Tongue (tissue), 2 donors: ENCODE measurements around the gene FGFR2. TPM values are rescaled to one million over a fixed set of nuclear protein-coding genes. Genes with fewer than 3 reads are reported as not detected.

Experiments
- DNase-seq: peaks from one replicate; pipeline ENCODE4 v3.0.0-alpha.2; 2015
- total RNA-seq: library from RNA; depleted of rRNA; stranded (reverse); fragments of >200 nt; gene quantifications from one replicate; pipeline ENCODE4 v1.2.3, GENCODE V29; 2014

The FGFR2 gene
- total RNA-seq, 1 donor from 2014 or later = 50.6 TPM

DNA sequence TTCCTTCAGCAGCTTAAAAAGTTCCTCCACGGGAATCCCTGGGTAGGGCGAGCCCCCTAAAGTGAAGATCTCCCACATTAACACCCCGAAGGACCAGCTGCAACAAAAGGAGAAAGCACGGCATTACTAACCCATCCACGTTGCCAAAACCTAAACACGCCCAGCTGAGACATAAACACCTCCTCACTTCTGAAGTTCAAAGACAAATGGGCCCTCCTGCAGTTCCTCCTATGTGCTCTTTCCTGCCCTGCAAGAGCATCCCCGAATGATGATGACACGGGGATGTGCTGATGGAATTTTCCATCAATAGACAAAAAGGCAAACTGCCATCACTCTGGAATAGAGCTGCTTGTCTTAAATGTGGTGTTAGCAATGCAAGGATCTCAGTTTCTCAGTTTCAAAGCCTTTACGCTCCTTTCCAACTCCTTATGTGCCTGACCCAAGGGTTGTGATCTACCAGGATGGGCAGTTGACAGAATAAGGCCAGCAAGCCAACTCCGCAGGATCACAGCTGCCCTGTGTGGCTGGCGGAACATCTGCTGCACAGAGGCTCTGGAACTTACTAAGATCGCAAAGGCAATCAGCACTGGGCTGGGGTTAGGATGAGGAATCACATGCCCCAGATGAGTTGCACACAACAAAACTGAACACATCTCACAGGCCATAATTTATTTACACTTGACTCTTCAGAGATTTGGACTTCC, 112.7 kb downstream of the FGFR2 start:
- no peak for DNase-seq

DNA sequence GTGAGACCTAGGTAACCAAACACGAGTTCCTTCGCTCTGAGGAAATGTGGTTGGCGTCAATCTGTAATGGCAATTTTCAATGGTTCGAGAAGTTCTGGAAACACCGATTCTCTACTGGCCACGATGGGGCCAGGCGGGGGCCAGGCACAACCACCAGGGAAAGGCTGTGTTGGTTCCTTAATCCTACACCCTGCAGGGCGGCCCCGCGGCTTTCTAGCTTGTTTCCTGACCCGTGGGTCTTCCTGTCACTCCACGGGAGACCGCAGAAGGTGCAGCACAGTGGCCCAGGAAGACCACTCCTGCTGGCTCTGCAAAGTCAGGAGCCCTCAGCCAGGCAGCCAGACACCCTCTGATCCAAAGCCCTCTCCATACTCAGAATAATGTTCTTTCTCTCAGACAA, 113.4 kb downstream of the FGFR2 start:
- DNase-seq = no peak

DNA sequence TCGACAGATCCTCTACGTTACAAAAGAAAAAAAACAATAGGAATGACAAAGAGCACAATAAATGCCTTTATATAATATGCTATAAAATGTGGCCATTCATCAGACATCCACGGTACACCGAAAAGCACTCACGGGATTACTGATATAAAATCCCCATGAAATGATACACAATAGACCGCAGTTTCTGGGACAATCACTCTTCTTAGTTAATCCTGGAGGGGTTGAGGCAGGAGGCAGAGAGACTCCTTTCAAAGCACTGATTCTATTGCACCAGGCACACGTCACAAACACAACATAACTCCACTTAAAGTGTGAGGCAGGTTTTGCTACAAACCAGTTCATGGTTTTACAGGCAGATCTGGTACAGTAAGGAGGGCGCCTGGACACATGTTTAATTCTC, 113.8 kb downstream of the FGFR2 start:
- no peak for DNase-seq

DNA sequence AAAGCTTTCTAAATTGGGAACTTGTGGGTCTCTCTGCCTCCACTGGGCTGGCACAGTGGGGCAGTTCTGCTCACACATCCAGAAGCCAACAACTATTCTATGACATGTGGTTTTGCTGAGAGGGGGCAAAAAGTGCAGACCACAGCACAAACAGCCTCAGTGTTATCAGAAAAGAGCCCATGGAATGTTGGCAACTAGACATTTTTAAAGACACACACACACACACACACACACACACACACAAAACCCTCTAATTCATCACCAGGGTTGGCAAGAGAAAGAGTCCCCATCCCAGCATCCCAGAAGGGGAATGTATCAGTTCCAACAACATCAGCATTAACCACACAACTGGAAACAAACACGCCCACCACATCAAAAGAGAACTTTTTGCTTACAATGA, 117.1 kb downstream of the FGFR2 start:
- no peak for DNase-seq

DNA sequence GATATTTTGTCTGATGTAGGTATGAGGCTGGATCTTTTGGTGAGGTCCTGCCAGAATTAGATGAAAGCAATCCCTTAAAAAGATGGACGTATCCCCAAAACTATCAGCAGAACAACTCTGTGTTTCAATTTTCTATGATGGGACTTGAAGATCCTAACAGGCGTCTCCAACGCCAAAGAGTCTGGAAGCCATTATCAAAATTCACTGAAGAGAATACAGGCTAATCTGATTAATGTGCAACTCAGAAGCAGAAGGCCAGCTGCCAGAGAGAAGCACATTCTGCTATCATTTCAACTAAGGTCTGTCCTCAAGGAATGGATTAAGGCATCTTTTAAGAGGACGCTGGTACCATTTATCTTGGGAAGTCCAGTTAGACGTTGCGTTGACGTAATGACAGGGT, 119.7 kb downstream of the FGFR2 start:
- no peak for DNase-seq

DNA sequence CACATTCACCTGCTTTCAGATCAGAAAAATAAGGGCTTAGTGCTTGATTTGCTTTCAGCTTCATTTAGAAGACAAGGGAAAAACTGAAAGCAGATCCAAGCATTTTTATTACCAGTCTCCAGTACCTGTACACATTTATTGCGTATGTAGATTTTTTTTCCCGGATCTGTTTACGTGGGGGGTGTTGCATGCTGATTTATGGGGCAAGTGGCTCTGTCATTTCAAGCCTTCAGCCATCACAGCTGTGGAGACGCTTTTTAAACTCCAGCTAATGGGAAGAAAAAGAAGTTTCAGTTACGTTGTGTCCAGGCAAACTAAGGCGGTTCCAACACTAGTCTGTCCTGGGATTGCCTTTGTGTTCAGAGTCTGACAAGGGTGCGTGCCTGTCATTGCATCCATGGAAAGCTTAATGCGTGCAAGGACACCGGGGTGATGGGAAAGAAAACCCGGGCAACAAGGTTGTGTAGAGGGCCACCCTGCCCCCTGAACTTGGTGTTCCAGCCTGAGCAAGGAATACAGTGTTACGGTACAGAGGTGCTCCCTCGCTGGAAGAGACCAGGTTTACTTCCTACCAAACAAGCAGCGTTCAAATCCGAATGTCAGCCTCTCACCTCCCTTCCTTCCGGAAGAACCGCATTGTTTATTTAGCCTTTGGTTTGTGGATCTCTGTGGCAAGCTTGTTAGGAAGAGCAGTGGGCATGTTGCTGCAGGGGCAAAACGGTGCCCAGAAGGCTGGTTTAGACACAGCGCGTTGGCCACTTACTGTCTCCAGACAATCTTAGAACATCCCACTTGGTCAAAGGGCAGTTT, 128.2 kb downstream of the FGFR2 start:
- no peak for DNase-seq

DNA sequence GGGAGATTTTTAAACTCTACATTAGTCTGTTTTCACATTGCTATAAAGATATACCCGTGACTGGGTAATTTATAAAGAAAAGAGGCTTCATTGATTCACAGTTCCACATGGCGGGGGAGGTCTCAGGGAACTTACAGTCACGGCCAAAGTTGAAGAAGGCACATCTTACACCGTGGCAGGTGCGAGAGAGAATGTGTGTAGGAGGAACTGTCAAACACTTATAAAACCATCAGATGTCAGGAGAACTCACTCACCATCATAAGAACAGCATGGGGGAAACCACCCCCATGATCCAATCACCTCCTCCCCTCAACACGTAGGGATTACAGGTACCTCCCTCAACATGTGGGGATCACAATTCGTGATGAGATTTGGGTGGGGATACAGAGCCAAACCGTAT, 129.5 kb downstream of the FGFR2 start:
- DNase-seq = no peak

- DNase-seq = no peak
These were observed 131.8 kb downstream of the FGFR2 start for GRCh38 chr10:121466424-121466823.

DNA sequence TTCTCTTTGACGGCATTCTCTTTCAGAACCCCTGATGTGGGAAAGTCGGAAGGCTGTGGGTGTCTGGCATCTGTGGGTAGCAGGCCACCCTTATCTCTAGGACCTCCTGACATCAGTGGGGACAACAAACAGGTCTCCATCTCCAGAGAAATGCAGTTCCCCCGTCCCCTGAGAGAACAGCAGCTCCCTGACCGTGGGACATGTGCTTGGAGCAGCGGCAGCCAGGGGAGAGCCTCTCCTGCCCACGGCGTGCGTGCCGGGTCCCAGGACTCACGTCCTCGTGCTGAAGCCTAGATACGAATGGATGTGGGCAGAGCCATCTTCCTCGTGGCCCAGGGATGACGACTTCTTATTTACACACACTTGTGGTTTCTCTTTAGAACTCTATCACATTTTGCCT, 133.0 kb downstream of the FGFR2 start:
- no peak for DNase-seq

- DNase-seq = no peak
These were observed 133.7 kb downstream of the FGFR2 start for GRCh38 chr10:121464517-121464916.

GRCh38 chr10:121462955-121463354, 135.3 kb downstream of the FGFR2 start:
- DNase-seq = no peak

GRCh38 chr10:121462281-121462680, 136.0 kb downstream of the FGFR2 start:
- no peak for DNase-seq

DNA sequence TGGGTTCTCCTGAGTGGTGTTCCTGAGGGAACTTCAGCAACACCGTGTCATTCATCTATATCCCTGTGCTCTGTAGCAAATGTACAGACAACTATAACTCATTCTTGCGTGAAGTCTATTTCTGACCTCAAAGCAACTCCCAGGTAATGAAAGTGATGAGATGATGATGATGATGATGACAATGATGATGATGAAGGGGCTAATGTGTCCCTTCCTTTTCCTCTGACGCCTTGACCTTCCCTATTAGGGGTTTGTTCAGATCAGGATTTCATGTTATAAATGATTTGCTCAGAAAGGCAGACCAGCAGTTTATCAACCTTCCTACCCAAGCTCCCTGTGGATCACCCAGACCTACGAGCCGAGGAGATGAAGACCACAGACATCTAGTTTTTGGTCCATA, 136.9 kb downstream of the FGFR2 start:
- no peak for DNase-seq

- DNase-seq = no peak
These were observed 137.5 kb downstream of the FGFR2 start for GRCh38 chr10:121460733-121461132.

- DNase-seq = no peak
These were observed 138.4 kb downstream of the FGFR2 start for GRCh38 chr10:121459622-121460453.

DNA sequence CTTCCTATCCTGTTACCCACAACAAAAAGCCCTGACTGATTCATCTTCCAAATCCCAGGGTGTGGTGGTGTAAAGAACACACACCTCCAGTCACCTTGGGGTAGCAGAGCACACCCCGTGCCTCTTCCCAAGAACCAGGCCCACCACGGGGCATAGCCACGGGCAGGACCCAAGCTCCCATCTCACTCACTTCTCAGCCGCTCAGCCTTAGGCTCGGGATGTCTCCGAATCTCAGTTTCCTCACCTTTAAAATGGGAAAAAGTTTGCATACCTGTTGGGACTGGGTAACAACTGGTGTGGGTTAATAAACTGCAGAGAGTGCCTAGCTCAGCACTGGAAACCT, 139.0 kb downstream of the FGFR2 start:
- no peak for DNase-seq

- no peak for DNase-seq
These were observed 140.5 kb downstream of the FGFR2 start for GRCh38 chr10:121457729-121458128.

GRCh38 chr10:121455377-121455776, 142.9 kb downstream of the FGFR2 start:
- DNase-seq = no peak

GRCh38 chr10:121454781-121455180, 143.5 kb downstream of the FGFR2 start:
- no peak for DNase-seq

DNA sequence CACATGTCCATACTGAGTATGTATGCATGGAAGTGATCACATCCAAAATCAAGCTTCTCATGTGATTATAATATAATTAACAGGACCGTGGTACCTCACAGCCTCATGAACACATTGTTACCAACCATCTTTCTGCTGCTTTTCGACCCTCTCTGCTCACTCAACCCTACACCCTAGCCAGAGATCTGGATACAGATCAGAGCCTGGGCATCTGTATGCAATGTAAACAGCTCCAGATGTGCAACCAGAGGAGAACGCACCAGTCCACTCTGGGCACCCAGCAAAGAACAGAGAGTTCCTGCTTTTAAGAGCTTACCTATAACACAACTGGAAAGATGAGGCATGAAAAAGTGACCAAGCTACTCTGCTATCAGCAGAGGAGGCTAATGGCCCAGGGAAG, 145.1 kb downstream of the FGFR2 start:
- DNase-seq = no peak

GRCh38 chr10:121452581-121452980, 145.7 kb downstream of the FGFR2 start:
- no peak for DNase-seq

DNA sequence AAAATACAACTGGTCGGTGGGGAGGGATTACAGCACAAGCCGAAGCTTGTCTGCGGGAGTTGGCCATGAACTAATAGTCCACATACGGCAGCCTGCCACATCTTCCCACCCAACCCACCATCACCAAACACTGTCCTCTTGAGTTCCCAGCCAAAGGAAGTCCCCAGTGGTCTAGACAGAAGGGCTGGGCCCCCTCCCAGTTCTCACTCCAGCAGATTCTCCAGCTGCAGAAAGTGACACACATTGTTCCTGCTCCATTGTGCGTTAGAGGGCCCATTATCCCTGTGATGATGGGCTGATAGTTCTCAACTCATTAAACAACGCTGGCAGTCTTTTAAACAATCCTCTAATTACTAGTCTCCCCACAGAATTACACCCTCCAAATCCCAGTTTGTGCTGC, 148.0 kb downstream of the FGFR2 start:
- DNase-seq = no peak

DNA sequence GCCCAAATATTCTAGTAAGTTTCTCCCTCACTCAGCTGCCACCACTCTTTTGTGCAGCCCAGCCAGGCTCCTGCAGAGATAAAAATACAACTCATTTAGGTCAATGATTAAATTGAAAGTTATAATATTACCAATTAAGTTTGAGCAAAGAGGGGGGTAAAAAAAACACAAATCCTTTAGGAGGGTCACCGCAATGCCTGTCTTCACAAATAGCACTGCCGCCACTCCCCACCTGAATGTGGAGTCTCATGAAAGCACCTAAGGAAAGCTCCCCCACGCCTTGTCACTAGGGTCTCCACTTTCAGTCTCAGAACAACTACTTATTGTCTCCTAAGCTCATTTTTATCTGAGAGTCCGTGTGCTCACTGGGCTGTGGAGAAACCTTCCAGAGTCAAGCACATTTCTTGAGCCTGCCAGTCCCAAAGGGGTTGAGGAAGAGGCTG, 148.7 kb downstream of the FGFR2 start:
- no peak for DNase-seq
